HepG2 (cell line): ENCODE results near the gene HERC6.

Experiments
- ATF4 ChIP-seq, 2 experiments: fragments of 450-650 bp in 1 of 2; sonication (generic) in 1 of 2; formaldehyde crosslinking; IDR thresholded peaks; 2 replicates each; pipeline versions ENCODE4 v1.5.0 to v1.8.0; 2020 to 2022; ENCODE audit warnings: mild to moderate bottlenecking in 1 of 2, missing genetic modification reagents in 1 of 2
- CREB1 ChIP-seq, 2 experiments: fragments of 450-650 bp in 1 of 2; IDR thresholded peaks; 2 replicates each; pipeline ENCODE4 v1.6.1; 2016 to 2017; ENCODE audit warnings: control low read depth in 1 of 2, mild to moderate bottlenecking in 1 of 2, missing compliant biosample characterization in 1 of 2, missing genetic modification characterization in 1 of 2
- FOSL2 ChIP-seq: sonication (generic); formaldehyde crosslinking; IDR thresholded peaks from 2 replicates; pipeline ENCODE4 v1.4.0; 2020; ENCODE audit warnings: missing genetic modification reagents
- FOXK1 ChIP-seq: sonication (generic); formaldehyde crosslinking; IDR thresholded peaks from 2 replicates; pipeline ENCODE4 v1.4.0; 2020; ENCODE audit warnings: low read depth, missing genetic modification reagents, borderline replicate concordance
- KLF6 ChIP-seq: IDR thresholded peaks from 2 replicates; pipeline ENCODE4 v1.8.0; 2016; ENCODE audit warnings: missing biosample characterization, missing genetic modification reagents
- RNF2 ChIP-seq: fragments of 450-650 bp; conservative IDR thresholded peaks from 2 replicates; pipeline ENCODE4 v1.6.1; 2016; ENCODE audit warnings: low read depth
- ZNF33A ChIP-seq: sonication (generic); formaldehyde crosslinking; IDR thresholded peaks from 2 replicates; pipeline ENCODE4 v1.5.1; 2020; ENCODE audit warnings: missing genetic modification reagents, mild to moderate bottlenecking, moderate library complexity, borderline replicate concordance

- TF ChIP-seq ATF4 (CRISPR knock-in tag; IDR thresholded peaks at IDR 0.05) (no peak), RNF2 (no peak), KLF6 (CRISPR knock-in tag) (no peak), FOSL2 (CRISPR knock-in tag) (no peak), FOXK1 (CRISPR knock-in tag) (no peak), ZNF33A (CRISPR knock-in tag) (no peak), CREB1 (IDR thresholded peaks at IDR 0.05) (no peak), CREB1 (CRISPR knock-in tag; IDR thresholded peaks at IDR 0.05) (no peak)
Observed at GRCh38 chr4:88409206-88409605, 30.6 kb downstream of the HERC6 start.
